Upper lobe of left lung (tissue), 6 donors: ENCODE data around the gene TTC28. TPM values are rescaled to one million over a fixed set of nuclear protein-coding genes. Genes with fewer than 3 reads are reported as not detected.

ENCODE experiments used
- ATAC-seq, 2 donors: fragments of 200-7000 bp; cut with Tn5 transposase; one replicate each; pipeline ENCODE4 v1.9.1; 2022; ENCODE audit warnings: mild to moderate bottlenecking in 2 of 2, moderate library complexity in 2 of 2; ENCODE audit not compliant: low FRiP score in 2 of 2
- DNase-seq, 2 donors: peaks; one replicate each; pipeline ENCODE4 v3.0.0-alpha.2; 2019 to 2020
- H3K27ac ChIP-seq, 4 donors: fragments of 200-600 bp; sonication (generic); one replicate each; pipeline ENCODE4 v1.5.1; 2016 to 2019
- H3K27me3 ChIP-seq, 4 donors: fragments of 200-600 bp; sonication (generic); one replicate each; pipeline ENCODE4 v1.5.1; 2017 to 2019
- H3K36me3 ChIP-seq, 4 donors: fragments of 200-600 bp; sonication (generic); one replicate each; pipeline ENCODE4 v1.5.1; 2016 to 2019
- H3K4me1 ChIP-seq, 4 donors: fragments of 200-600 bp; sonication (generic); one replicate each; pipeline ENCODE4 v1.5.1; 2018 to 2019
- H3K4me3 ChIP-seq, 4 donors: fragments of 200-600 bp; sonication (generic); one replicate each; pipeline ENCODE4 v1.5.1; 2017 to 2019; ENCODE audit warnings: mild to moderate bottlenecking in 2 of 4, moderate library complexity in 1 of 4
- H3K9me3 ChIP-seq, 4 donors: fragments of 200-600 bp; sonication (generic); one replicate each; pipeline ENCODE4 v1.5.1; 2018 to 2019
- CTCF ChIP-seq, 6 experiments: fragments of 450-650 bp in 4 of 6; fragments of 200-600 bp in 2 of 6; sonication (generic) in 2 of 6; IDR thresholded peaks; one replicate each; pipeline ENCODE4 v1.5.1; 2016 to 2019; ENCODE audit warnings: antibody characterized with exemption in 6 of 6
- EP300 ChIP-seq, 4 donors: sonication (generic); formaldehyde crosslinking; IDR thresholded peaks; one replicate each; pipeline ENCODE4 v1.5.1; 2017; ENCODE audit warnings: antibody characterized with exemption in 4 of 4, control low read depth in 2 of 4
- POLR2A ChIP-seq, 4 donors: fragments of 450-650 bp; IDR thresholded peaks; one replicate each; pipeline ENCODE4 v1.5.1; 2016 to 2017; ENCODE audit warnings: antibody characterized with exemption in 4 of 4, mild to moderate bottlenecking in 2 of 4
- POLR2AphosphoS5 ChIP-seq, 2 donors: sonication (generic); formaldehyde crosslinking; IDR thresholded peaks; one replicate each; pipeline ENCODE4 v1.5.1; 2017; ENCODE audit warnings: antibody characterized with exemption in 2 of 2
- WGBS, 2 donors: methylation state at CpG; one replicate each; pipeline ENCODE4 v1.1.5; 2017 to 2018; 5-methylcytosine and 5-hydroxymethylcytosine counted together
- total RNA-seq, 6 donors: library from RNA; depleted of rRNA in 4 of 6; stranded (reverse); fragments of >200 nt in 4 of 6; gene quantifications; one replicate each; pipeline versions ENCODE4 v1.1.0 to v1.2.1, GENCODE V29; 2016 to 2021
- donor health status: DM: no; HTN: no; CAD: no; lungs with moderate emphysema.
- donor health status: DM: no; HTN: yes; CAD: no; lungs with severe emphysema.

The TTC28 gene
- total RNA-seq, 6 donors from 2014 or later, result 30.1 to 69.4 (median 41.4) TPM

GRCh38 chr22:28454431-28455064 lies 225.1 kb downstream of the TTC28 start:
- 53% methylated on average over 1 of the region's 1 CpG for WGBS, 2 donors

GRCh38 chr22:28450109-28450508 lies 229.5 kb downstream of the TTC28 start:
- WGBS, 2 donors, result 46 to 69% methylated on average over 1 of the region's 1 CpG
- no peaks in the 10 kb centered on the region for H3K9me3 ChIP-seq
- TF ChIP-seq CTCF (IDR thresholded peaks at IDR 0.05) (no peak), POLR2AphosphoS5 (IDR thresholded peaks at IDR 0.05) (no peak), POLR2A (IDR thresholded peaks at IDR 0.05) (no peak), EP300 (IDR thresholded peaks at IDR 0.05) (no peak)

More at GRCh38 chr22:28454431-28455064, 225.1 kb downstream of the TTC28 start:
- no peak for DNase-seq
- ATAC-seq, result no peak
- Histone ChIP-seq H3K27me3 (no peaks in the 10 kb centered on the region), H3K4me1 (no peaks in the 10 kb centered on the region), H3K27ac (no peak overlapping the region), H3K4me3 (no peak overlapping the region), H3K9me3 (no peaks in the 10 kb centered on the region), H3K36me3 (no peaks in the 10 kb centered on the region)
- TF ChIP-seq POLR2A (IDR thresholded peaks at IDR 0.05) (no peak), CTCF (IDR thresholded peaks at IDR 0.05) (no peak), EP300 (IDR thresholded peaks at IDR 0.05) (no peak), POLR2AphosphoS5 (IDR thresholded peaks at IDR 0.05) (no peak)

DNA sequence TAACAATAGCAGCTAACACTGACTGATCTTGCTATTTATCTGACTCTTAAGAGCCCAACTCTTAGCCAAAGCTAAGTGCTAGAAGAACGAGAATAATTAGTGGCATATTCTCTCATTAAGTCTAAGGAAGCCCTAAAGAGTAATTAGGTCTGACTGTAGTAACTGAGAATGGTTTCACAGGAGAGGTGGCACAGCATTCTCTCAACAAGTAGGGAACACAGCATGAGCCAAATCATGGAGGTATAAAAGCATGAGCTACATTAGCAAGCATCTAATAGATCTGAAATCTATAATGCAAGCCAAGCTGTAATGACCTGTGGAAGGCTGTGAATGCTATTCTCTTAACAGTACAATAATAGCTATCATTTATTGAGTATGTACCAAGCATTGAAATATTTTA lies 230.6 kb downstream of the TTC28 start:
- Histone ChIP-seq H3K36me3 (no peaks in the 10 kb centered on the region), H3K9me3 (no peaks in the 10 kb centered on the region), H3K4me1 (peaks cover 0 to 7% (median 2%) of the 10 kb centered on the region in 4 donors), H3K27ac (no peak overlapping the region), H3K27me3 (no peaks in the 10 kb centered on the region), H3K4me3 (no peak overlapping the region)
- ATAC-seq (no peak), DNase-seq (no peak)
- TF ChIP-seq POLR2A (IDR thresholded peaks at IDR 0.05) (no peak), EP300 (IDR thresholded peaks at IDR 0.05) (no peak), POLR2AphosphoS5 (IDR thresholded peaks at IDR 0.05) (no peak), CTCF (IDR thresholded peaks at IDR 0.05) (no peak)
- 80 to 81% methylated on average over 1 of the region's 1 CpG for WGBS, 2 donors

More at GRCh38 chr22:28450109-28450508, 229.5 kb downstream of the TTC28 start:
- DNase-seq (no peak), ATAC-seq (no peak)
- H3K27me3 ChIP-seq, result no peaks in the 10 kb centered on the region
- H3K4me3 ChIP-seq, result no peak overlapping the region
- H3K36me3 ChIP-seq, result no peaks in the 10 kb centered on the region
- H3K27ac ChIP-seq, result no peak overlapping the region
- H3K4me1 ChIP-seq, result no peaks in the 10 kb centered on the region

DNA sequence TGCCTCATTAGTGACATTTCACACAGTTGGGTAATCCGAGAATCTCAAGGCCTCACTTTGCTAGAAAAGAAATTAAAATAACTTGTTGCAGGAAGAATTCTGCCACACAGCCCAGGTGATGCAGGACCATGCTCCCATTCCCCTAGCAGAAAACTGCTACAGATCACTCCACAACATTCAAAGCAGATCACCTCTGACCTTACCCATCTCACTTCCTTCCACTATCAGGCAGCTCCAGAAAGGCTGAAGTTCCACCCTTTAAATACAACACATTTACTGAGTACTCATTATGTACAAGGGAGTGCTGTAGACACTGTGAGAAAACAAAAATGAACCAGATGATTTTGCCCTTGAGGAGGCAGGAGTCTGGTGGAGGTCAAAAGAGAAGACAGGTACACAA lies 231.0 kb downstream of the TTC28 start:
- Histone ChIP-seq H3K27ac (no peak overlapping the region), H3K27me3 (no peaks in the 10 kb centered on the region), H3K36me3 (no peaks in the 10 kb centered on the region), H3K4me1 (peaks cover 0 to 11% (median 4%) of the 10 kb centered on the region in 4 donors), H3K9me3 (no peaks in the 10 kb centered on the region), H3K4me3 (no peak overlapping the region)
- 76 to 88% methylated on average over 1 of the region's 1 CpG for WGBS, 2 donors
- no peak for DNase-seq
- no peak for ATAC-seq
- TF ChIP-seq CTCF (IDR thresholded peaks at IDR 0.05), result no peak
- no peak for TF ChIP-seq EP300 (IDR thresholded peaks at IDR 0.05)
- no peak for TF ChIP-seq POLR2A (IDR thresholded peaks at IDR 0.05)
- no peak for TF ChIP-seq POLR2AphosphoS5 (IDR thresholded peaks at IDR 0.05)

GRCh38 chr22:28444659-28445058 lies 235.0 kb downstream of the TTC28 start:
- peak in 1 of 2 donors; percentile 44 for DNase-seq

More at GRCh38 chr22:28444659-28445058, 235.0 kb downstream of the TTC28 start:
- peak; percentile 23 to 31 for ATAC-seq
- H3K4me1 ChIP-seq, result peaks cover 5 to 34% (median 22%) of the 10 kb centered on the region in 4 donors
- 55 to 62% methylated on average over 5 of the region's 5 CpGs for WGBS, 2 donors
- H3K27me3 ChIP-seq, result no peaks in the 10 kb centered on the region
- no peak for TF ChIP-seq CTCF (IDR thresholded peaks at IDR 0.05)
- TF ChIP-seq EP300 (IDR thresholded peaks at IDR 0.05), result peak in 1 of 4 donors; percentile 38
- H3K4me3 ChIP-seq, result no peak overlapping the region
- no peaks in the 10 kb centered on the region for H3K9me3 ChIP-seq
- H3K36me3 ChIP-seq, result no peaks in the 10 kb centered on the region
- no peak overlapping the region for H3K27ac ChIP-seq
